ENCODE data around the gene DVL1.

Gene DVL1

GRCh38 chr1:1293263-1294249 is 55.7 kb downstream of the DVL1 start:
- Histone ChIP-seq H3K27ac (ENCODE audit: low read depth, low read length) (no peak overlapping the region), H4K20me1 (ENCODE audit: control insufficient read depth, insufficient read depth, low read depth, low read length) (no peaks in the 10 kb centered on the region), H3K9me3 (ENCODE audit: control insufficient read depth, insufficient read depth, low read length) (no peaks in the 10 kb centered on the region; the same call in 1 of the 2 replicates), H3K79me2 (ENCODE audit: control insufficient read depth, low read length) (no peaks in the 10 kb centered on the region), H3K36me3 (ENCODE audit: control insufficient read depth, low read length) (no peaks in the 10 kb centered on the region), H3F3A (ENCODE audit: control insufficient read depth, insufficient read depth) (no peaks in the 10 kb centered on the region), H3K4me3 (ENCODE audit: low read length) (no peak overlapping the region), H3K4me1 (ENCODE audit: control insufficient read depth, low read length) (no peaks in the 10 kb centered on the region), H3K4me2 (ENCODE audit: low read length) (no peak overlapping the region), H3K9me2 (replicated peaks; ENCODE audit: control insufficient read depth, low read length) (no peaks in the 10 kb centered on the region), H3K27me3 (ENCODE audit: control insufficient read depth, low read length) (no peaks in the 10 kb centered on the region)
- TF ChIP-seq EZH2phosphoT487 (IDR thresholded peaks at IDR 0.05; ENCODE audit: borderline replicate concordance, low read length): no peak

- H3K27ac ChIP-seq (ENCODE audit: low read depth, low read length): no peak overlapping the region
- no peaks in the 10 kb centered on the region for H3K4me1 ChIP-seq (ENCODE audit: control insufficient read depth, low read length)
- H3K4me2 ChIP-seq (ENCODE audit: low read length): no peak overlapping the region
- TF ChIP-seq EZH2phosphoT487 (IDR thresholded peaks at IDR 0.05; ENCODE audit: borderline replicate concordance, low read length) (no peak), CTCF (IDR thresholded peaks at IDR 0.05; ENCODE audit: low read depth, low read length, poor library complexity, severe bottlenecking) (no peak)
- H4K20me1 ChIP-seq (ENCODE audit: control insufficient read depth, insufficient read depth, low read depth, low read length): no peaks in the 10 kb centered on the region
- no peaks in the 10 kb centered on the region; the same call in 1 of the 2 replicates for H3K9me3 ChIP-seq (ENCODE audit: control insufficient read depth, insufficient read depth, low read length)
- no peaks in the 10 kb centered on the region for H3F3A ChIP-seq (ENCODE audit: control insufficient read depth, insufficient read depth)
- H3K9me2 ChIP-seq (replicated peaks; ENCODE audit: control insufficient read depth, low read length): no peaks in the 10 kb centered on the region
- no peaks in the 10 kb centered on the region for H3K27me3 ChIP-seq (ENCODE audit: control insufficient read depth, low read length)
- H3K79me2 ChIP-seq (ENCODE audit: control insufficient read depth, low read length): no peaks in the 10 kb centered on the region
- H3K36me3 ChIP-seq (ENCODE audit: control insufficient read depth, low read length): no peaks in the 10 kb centered on the region
- no peak overlapping the region for H3K4me3 ChIP-seq (ENCODE audit: low read length)
Observed at GRCh38 chr1:1292851-1293250, 56.4 kb downstream of the DVL1 start.

GRCh38 chr1:1292442-1292779 is 56.8 kb downstream of the DVL1 start:
- Histone ChIP-seq H3K9me2 (replicated peaks; ENCODE audit: control insufficient read depth, low read length) (no peaks in the 10 kb centered on the region), H3K27ac (ENCODE audit: low read depth, low read length) (no peak overlapping the region), H4K20me1 (ENCODE audit: control insufficient read depth, insufficient read depth, low read depth, low read length) (no peaks in the 10 kb centered on the region), H3K4me1 (ENCODE audit: control insufficient read depth, low read length) (no peaks in the 10 kb centered on the region), H3K9me3 (ENCODE audit: control insufficient read depth, insufficient read depth, low read length) (no peaks in the 10 kb centered on the region; the same call in 1 of the 2 replicates), H3K79me2 (ENCODE audit: control insufficient read depth, low read length) (no peaks in the 10 kb centered on the region), H3K27me3 (ENCODE audit: control insufficient read depth, low read length) (no peaks in the 10 kb centered on the region), H3K4me2 (ENCODE audit: low read length) (no peak overlapping the region), H3F3A (ENCODE audit: control insufficient read depth, insufficient read depth) (no peaks in the 10 kb centered on the region), H3K36me3 (ENCODE audit: control insufficient read depth, low read length) (no peaks in the 10 kb centered on the region), H3K4me3 (ENCODE audit: low read length) (no peak overlapping the region)
- TF ChIP-seq CTCF (IDR thresholded peaks at IDR 0.05; ENCODE audit: low read depth, low read length, poor library complexity, severe bottlenecking) (no peak), EZH2phosphoT487 (IDR thresholded peaks at IDR 0.05; ENCODE audit: borderline replicate concordance, low read length) (no peak)
